ENCODE results near the gene ETV5.

The ETV5 gene

DNA sequence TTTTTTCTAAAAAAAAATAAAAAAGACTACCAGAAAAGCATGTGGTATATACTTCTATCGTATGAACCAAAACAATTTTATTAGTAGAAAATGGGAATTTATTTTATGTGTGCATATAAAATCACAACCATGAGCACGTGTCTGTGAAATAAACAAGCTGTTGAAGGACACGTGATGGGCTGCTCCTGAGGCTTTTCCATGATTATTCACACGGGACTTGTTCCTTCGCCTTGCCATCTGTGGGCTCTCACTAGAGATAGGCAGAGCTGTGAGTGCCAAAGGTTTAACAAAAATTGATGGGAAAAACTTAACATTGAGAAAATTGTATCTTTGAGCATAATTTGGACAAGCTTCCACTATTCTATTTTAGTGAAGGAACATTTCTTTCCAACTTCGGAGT, 12.4 kb upstream of the ETV5 start:
- H3K4me3 ChIP-seq (ENCODE audit: low read depth, low read length): no peak overlapping the region
- no peaks in the 10 kb centered on the region for H3K36me3 ChIP-seq (ENCODE audit: control insufficient read depth in 2 of 2, insufficient read depth in 1 of 2, low read length in 2 of 2)
- ChIA-PET CTCF (interaction anchor here (0.9 kb wide), 1 partner anchor 8 kb away, joined by 3 read pairs; no protein-coding TSS in a partner anchor), POLR2A (no interaction called here)
- H3K27ac ChIP-seq (ENCODE audit: extremely low read depth, low read depth, low read length): no peak overlapping the region
- TF ChIP-seq ZBTB17 (tag by site-specific recombination; IDR thresholded peaks at IDR 0.05) (no peak), OVOL3 (tag by site-specific recombination; IDR thresholded peaks at IDR 0.05) (no peak)
- TF ChIP-seq, protein P1, sequence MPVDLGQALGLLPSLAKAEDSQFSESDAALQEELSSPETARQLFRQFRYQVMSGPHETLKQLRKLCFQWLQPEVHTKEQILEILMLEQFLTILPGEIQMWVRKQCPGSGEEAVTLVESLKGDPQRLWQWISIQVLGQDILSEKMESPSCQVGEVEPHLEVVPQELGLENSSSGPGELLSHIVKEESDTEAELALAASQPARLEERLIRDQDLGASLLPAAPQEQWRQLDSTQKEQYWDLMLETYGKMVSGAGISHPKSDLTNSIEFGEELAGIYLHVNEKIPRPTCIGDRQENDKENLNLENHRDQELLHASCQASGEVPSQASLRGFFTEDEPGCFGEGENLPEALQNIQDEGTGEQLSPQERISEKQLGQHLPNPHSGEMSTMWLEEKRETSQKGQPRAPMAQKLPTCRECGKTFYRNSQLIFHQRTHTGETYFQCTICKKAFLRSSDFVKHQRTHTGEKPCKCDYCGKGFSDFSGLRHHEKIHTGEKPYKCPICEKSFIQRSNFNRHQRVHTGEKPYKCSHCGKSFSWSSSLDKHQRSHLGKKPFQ (tag by site-specific recombination; IDR thresholded peaks at IDR 0.05): no peak
- H3K4me1 ChIP-seq (ENCODE audit: control insufficient read depth, insufficient read depth, low read length): no peaks in the 10 kb centered on the region
- no peaks in the 10 kb centered on the region for H3K9me3 ChIP-seq (ENCODE audit: control insufficient read depth, insufficient read depth, low read depth, low read length)

DNA sequence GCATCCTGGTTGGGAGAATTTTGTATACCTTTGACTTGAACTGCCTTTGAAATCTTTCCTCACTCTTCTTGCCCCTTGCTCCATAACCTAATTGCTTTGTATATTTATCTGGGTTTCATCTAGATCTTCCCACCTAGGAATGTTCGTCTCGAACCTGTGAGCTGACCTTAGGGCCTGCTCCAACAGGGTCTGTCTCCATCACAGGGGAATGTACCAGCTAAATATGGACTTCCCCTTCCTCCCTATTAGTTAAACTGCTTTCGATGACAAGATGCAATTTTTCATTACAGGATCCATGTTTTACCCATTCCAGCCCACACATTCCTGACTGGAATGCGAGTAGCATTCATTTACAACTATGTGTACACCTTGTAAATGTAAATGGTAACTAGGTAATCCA, 10.6 kb upstream of the ETV5 start:
- ChIA-PET POLR2A (no interaction called here), CTCF (no interaction called here)
- H3K4me1 ChIP-seq (ENCODE audit: control insufficient read depth, insufficient read depth, low read length): no peaks in the 10 kb centered on the region

DNA sequence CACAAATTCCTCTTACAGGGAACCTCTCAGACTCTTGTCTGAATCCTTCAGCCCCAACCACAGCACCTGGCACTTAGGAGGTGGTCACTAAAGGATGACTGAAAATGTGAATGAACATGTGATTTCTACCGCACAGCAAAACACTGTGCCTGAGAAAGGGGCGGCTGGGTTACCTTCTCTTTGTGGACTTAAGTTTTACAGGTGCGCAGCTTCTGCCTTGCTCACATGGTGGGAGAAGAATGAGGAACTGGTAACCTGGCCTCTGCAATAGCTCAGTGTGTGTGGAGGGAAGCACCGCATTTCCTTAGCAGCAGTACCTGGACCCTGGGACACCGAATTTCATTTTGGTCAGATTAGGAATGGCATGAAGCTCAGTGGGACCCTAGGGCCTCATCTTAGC, 9.8 kb upstream of the ETV5 start:
- H3K9me3 ChIP-seq (ENCODE audit: control insufficient read depth, insufficient read depth, low read depth, low read length): no peaks in the 10 kb centered on the region
- no peak for TF ChIP-seq ZNF416 (tag by site-specific recombination; IDR thresholded peaks at IDR 0.05)
- no peak for TF ChIP-seq ZNF600 (tag by site-specific recombination; IDR thresholded peaks at IDR 0.05)
- no peak for TF ChIP-seq ZNF571 (tag by site-specific recombination; IDR thresholded peaks at IDR 0.05)
- TF ChIP-seq ZNF341 (tag by site-specific recombination; IDR thresholded peaks at IDR 0.05; ENCODE audit: low read depth): no peak
- H3K27ac ChIP-seq (ENCODE audit: extremely low read depth, low read depth, low read length): no peak overlapping the region
- H3K36me3 ChIP-seq (ENCODE audit: control insufficient read depth in 2 of 2, insufficient read depth in 1 of 2, low read length in 2 of 2): no peaks in the 10 kb centered on the region
- H3K4me3 ChIP-seq (ENCODE audit: low read depth, low read length): no peak overlapping the region
- ChIA-PET CTCF (no interaction called here), POLR2A (interaction anchor here (0.9 kb wide), 1 partner anchor 55 kb away, joined by 3 read pairs; no protein-coding TSS in a partner anchor)
- no peaks in the 10 kb centered on the region for H3K4me1 ChIP-seq (ENCODE audit: control insufficient read depth, insufficient read depth, low read length)

More for the DNA sequence above, 10.6 kb upstream of the ETV5 start:
- TF ChIP-seq ZNF324 (tag by site-specific recombination; IDR thresholded peaks at IDR 0.05): no peak
- TF ChIP-seq KLF8 (tag by site-specific recombination; IDR thresholded peaks at IDR 0.05): no peak
- no peak for TF ChIP-seq ZNF391 (tag by site-specific recombination; IDR thresholded peaks at IDR 0.05; ENCODE audit: borderline replicate concordance, low read depth)
- TF ChIP-seq ZEB2 (tag by site-specific recombination; IDR thresholded peaks at IDR 0.05): no peak
- TF ChIP-seq, protein P2, sequence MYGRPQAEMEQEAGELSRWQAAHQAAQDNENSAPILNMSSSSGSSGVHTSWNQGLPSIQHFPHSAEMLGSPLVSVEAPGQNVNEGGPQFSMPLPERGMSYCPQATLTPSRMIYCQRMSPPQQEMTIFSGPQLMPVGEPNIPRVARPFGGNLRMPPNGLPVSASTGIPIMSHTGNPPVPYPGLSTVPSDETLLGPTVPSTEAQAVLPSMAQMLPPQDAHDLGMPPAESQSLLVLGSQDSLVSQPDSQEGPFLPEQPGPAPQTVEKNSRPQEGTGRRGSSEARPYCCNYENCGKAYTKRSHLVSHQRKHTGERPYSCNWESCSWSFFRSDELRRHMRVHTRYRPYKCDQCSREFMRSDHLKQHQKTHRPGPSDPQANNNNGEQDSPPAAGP (tag by site-specific recombination; IDR thresholded peaks at IDR 0.05): no peak
- TF ChIP-seq ZNF184 (tag by site-specific recombination; IDR thresholded peaks at IDR 0.05): no peak
- no peak for TF ChIP-seq ZNF404 (tag by site-specific recombination; IDR thresholded peaks at IDR 0.05)
- TF ChIP-seq KLF9 (tag by site-specific recombination; IDR thresholded peaks at IDR 0.05; ENCODE audit: low read depth): no peak
- TF ChIP-seq, protein P3, sequence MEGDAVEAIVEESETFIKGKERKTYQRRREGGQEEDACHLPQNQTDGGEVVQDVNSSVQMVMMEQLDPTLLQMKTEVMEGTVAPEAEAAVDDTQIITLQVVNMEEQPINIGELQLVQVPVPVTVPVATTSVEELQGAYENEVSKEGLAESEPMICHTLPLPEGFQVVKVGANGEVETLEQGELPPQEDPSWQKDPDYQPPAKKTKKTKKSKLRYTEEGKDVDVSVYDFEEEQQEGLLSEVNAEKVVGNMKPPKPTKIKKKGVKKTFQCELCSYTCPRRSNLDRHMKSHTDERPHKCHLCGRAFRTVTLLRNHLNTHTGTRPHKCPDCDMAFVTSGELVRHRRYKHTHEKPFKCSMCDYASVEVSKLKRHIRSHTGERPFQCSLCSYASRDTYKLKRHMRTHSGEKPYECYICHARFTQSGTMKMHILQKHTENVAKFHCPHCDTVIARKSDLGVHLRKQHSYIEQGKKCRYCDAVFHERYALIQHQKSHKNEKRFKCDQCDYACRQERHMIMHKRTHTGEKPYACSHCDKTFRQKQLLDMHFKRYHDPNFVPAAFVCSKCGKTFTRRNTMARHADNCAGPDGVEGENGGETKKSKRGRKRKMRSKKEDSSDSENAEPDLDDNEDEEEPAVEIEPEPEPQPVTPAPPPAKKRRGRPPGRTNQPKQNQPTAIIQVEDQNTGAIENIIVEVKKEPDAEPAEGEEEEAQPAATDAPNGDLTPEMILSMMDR (tag by site-specific recombination; IDR thresholded peaks at IDR 0.05): no peak
- TF ChIP-seq GLIS2 (tag by site-specific recombination; IDR thresholded peaks at IDR 0.05): no peak
- no peak for TF ChIP-seq YY2 (tag by site-specific recombination; IDR thresholded peaks at IDR 0.05)
- TF ChIP-seq, protein P4, sequence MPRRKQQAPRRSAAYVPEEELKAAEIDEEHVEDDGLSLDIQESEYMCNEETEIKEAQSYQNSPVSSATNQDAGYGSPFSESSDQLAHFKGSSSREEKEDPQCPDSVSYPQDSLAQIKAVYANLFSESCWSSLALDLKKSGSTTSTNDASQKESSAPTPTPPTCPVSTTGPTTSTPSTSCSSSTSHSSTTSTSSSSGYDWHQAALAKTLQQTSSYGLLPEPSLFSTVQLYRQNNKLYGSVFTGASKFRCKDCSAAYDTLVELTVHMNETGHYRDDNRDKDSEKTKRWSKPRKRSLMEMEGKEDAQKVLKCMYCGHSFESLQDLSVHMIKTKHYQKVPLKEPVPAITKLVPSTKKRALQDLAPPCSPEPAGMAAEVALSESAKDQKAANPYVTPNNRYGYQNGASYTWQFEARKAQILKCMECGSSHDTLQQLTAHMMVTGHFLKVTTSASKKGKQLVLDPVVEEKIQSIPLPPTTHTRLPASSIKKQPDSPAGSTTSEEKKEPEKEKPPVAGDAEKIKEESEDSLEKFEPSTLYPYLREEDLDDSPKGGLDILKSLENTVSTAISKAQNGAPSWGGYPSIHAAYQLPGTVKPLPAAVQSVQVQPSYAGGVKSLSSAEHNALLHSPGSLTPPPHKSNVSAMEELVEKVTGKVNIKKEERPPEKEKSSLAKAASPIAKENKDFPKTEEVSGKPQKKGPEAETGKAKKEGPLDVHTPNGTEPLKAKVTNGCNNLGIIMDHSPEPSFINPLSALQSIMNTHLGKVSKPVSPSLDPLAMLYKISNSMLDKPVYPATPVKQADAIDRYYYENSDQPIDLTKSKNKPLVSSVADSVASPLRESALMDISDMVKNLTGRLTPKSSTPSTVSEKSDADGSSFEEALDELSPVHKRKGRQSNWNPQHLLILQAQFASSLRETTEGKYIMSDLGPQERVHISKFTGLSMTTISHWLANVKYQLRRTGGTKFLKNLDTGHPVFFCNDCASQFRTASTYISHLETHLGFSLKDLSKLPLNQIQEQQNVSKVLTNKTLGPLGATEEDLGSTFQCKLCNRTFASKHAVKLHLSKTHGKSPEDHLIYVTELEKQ (tag by site-specific recombination; IDR thresholded peaks at IDR 0.05; ENCODE audit: borderline replicate concordance): no peak
- no peaks in the 10 kb centered on the region for H3K9me3 ChIP-seq (ENCODE audit: control insufficient read depth, insufficient read depth, low read depth, low read length)
- no peaks in the 10 kb centered on the region for H3K36me3 ChIP-seq (ENCODE audit: control insufficient read depth in 2 of 2, insufficient read depth in 1 of 2, low read length in 2 of 2)
- H3K4me3 ChIP-seq (ENCODE audit: low read depth, low read length): no peak overlapping the region
- H3K27ac ChIP-seq (ENCODE audit: extremely low read depth, low read depth, low read length): no peak overlapping the region
